GM23248 (cell line): Measurements from ENCODE around the gene ARL1.
"Not testable (repeated sequence)": the region's sequence is repeated elsewhere in the genome, so short reads cannot be mapped to it uniquely, and the experiment has no call there.

Experiments
- EZH2 ChIP-seq: fragments of 200-600 bp; sonication (generic); IDR thresholded peaks from 2 replicates; pipeline ENCODE4 v1.6.1; 2018; ENCODE audit warnings: antibody characterized with exemption, mild to moderate bottlenecking; ENCODE audit not compliant: insufficient read depth, poor library complexity, severe bottlenecking
- EZH2phosphoT487 ChIP-seq: fragments of 200-600 bp; sonication (generic); IDR thresholded peaks from 2 replicates; pipeline ENCODE4 v1.6.1; 2018; ENCODE audit warnings: antibody characterized with exemption, moderate library complexity, mild to moderate bottlenecking, low read depth; ENCODE audit not compliant: insufficient read depth

DNA sequence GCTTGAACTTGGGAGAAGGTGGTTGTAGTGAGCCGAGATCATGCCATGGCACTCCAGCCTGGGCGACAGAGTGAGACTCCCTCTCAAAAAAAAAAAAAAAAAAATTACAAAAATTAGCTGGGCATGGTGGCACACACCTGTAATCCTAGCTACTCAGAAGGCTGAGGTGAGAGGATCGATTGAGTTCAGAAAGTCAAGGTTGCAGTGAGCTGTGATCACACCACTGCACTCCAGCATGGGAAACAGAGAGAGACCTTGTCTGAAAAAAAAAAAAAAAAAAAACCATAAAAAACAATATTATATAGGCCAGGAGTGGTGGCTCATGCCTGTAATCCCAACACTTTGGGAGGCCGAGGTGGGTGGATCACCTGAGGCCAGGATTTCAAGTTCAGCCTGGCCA lies 14.5 kb upstream of the ARL1 start:
- TF ChIP-seq EZH2, EZH2phosphoT487: not testable (repeated sequence)
